Esophagus muscularis mucosa (tissue), 3 donors: ENCODE measurements around the gene ITGA2.

Source experiments
- POLR2A ChIP-seq: fragments of 450-650 bp; IDR thresholded peaks from one replicate; pipeline ENCODE4 v1.6.1; 2017; ENCODE audit warnings: antibody characterized with exemption, moderate library complexity, mild to moderate bottlenecking, low read depth
- POLR2AphosphoS5 ChIP-seq, 2 donors: sonication (generic); formaldehyde crosslinking; IDR thresholded peaks; one replicate each; pipeline ENCODE4 v1.6.1; 2017; ENCODE audit warnings: antibody characterized with exemption in 2 of 2
- TF ChIP-seq, protein P1 (sequence below), 3 experiments: fragments of 200-600 bp in 2 of 3; fragments of 450-650 bp in 1 of 3; sonication (generic) in 2 of 3; IDR thresholded peaks; one replicate each; pipeline ENCODE4 v1.5.1; 2017 to 2019; ENCODE audit warnings: antibody characterized with exemption in 3 of 3, mild to moderate bottlenecking in 2 of 3, moderate library complexity in 1 of 3

DNA sequence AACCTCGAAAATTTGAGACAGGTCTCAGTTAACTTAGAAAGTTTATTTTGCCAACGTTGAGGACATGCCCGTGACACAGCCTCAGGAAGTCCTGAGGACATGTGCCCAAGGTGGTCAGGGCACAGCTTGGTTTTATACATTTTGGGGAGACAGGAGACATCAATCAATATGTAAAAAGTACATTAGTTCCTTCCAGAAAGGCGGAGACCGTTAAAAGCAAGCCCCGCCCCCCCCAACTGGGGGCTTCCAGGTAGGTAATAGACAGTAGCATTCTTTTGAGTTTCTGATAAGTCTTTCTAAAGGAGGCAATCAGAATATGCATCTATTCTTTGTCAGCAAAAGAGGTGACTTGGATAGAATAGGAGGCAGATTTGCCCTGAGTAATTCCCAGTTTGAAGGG lies 121.0 kb downstream of the ITGA2 start:
- TF ChIP-seq, protein P1, sequence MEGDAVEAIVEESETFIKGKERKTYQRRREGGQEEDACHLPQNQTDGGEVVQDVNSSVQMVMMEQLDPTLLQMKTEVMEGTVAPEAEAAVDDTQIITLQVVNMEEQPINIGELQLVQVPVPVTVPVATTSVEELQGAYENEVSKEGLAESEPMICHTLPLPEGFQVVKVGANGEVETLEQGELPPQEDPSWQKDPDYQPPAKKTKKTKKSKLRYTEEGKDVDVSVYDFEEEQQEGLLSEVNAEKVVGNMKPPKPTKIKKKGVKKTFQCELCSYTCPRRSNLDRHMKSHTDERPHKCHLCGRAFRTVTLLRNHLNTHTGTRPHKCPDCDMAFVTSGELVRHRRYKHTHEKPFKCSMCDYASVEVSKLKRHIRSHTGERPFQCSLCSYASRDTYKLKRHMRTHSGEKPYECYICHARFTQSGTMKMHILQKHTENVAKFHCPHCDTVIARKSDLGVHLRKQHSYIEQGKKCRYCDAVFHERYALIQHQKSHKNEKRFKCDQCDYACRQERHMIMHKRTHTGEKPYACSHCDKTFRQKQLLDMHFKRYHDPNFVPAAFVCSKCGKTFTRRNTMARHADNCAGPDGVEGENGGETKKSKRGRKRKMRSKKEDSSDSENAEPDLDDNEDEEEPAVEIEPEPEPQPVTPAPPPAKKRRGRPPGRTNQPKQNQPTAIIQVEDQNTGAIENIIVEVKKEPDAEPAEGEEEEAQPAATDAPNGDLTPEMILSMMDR (IDR thresholded peaks at IDR 0.05) = no peak
- TF ChIP-seq POLR2AphosphoS5 (IDR thresholded peaks at IDR 0.05) (no peak), POLR2A (no peak)
